HepG2 (cell line): Measurements from ENCODE around the gene TMEM238. TPM values are rescaled to one million over a fixed set of nuclear protein-coding genes. Genes with fewer than 3 reads are reported as not detected.

Source experiments
- ARID2 ChIP-seq: sonication (generic); formaldehyde crosslinking; IDR thresholded peaks from 2 replicates; pipeline ENCODE4 v1.8.1; 2022; ENCODE audit warnings: mild to moderate bottlenecking, missing genetic modification reagents, borderline replicate concordance
- CEBPG ChIP-seq: IDR thresholded peaks from 2 replicates; pipeline ENCODE4 v1.6.1; 2016
- KDM3A ChIP-seq: IDR thresholded peaks from 2 replicates; pipeline ENCODE4 v1.6.1; 2018; ENCODE audit warnings: low read depth, missing compliant biosample characterization
- MXI1 ChIP-seq: IDR thresholded peaks from 3 replicates; pipeline ENCODE4 v1.6.1; 2012; ENCODE audit warnings: low read depth, low read length, inconsistent platforms, borderline replicate concordance
- NFATC3 ChIP-seq: sonication (generic); formaldehyde crosslinking; IDR thresholded peaks from 2 replicates; pipeline ENCODE4 v1.5.1; 2020; ENCODE audit warnings: mild to moderate bottlenecking, missing genetic modification reagents
- PAX8 ChIP-seq: sonication (generic); formaldehyde crosslinking; IDR thresholded peaks from 2 replicates; pipeline ENCODE4 v1.8.0; 2022; ENCODE audit warnings: mild to moderate bottlenecking, missing genetic modification reagents, borderline replicate concordance
- PPARG ChIP-seq: conservative IDR thresholded peaks from 2 replicates; pipeline ENCODE4 v1.6.1; 2016; ENCODE audit warnings: missing biosample characterization, missing genetic modification reagents
- SIX1 ChIP-seq: sonication (generic); formaldehyde crosslinking; IDR thresholded peaks from 2 replicates; pipeline ENCODE4 v1.4.0; 2020; ENCODE audit warnings: missing genetic modification reagents, borderline replicate concordance
- SNAI1 ChIP-seq: sonication (generic); formaldehyde crosslinking; IDR thresholded peaks from 2 replicates; pipeline ENCODE4 v1.5.0; 2020; ENCODE audit warnings: mild to moderate bottlenecking, missing genetic modification reagents, borderline replicate concordance
- TOE1 ChIP-seq: sonication (generic); formaldehyde crosslinking; IDR thresholded peaks from 2 replicates; pipeline ENCODE4 v1.4.0; 2020; ENCODE audit warnings: mild to moderate bottlenecking, missing genetic modification reagents
- ZNF331 ChIP-seq: sonication (generic); formaldehyde crosslinking; IDR thresholded peaks from 2 replicates; pipeline ENCODE4 v1.4.0; 2020; ENCODE audit warnings: missing genetic modification reagents
- ZNF570 ChIP-seq: sonication (generic); formaldehyde crosslinking; IDR thresholded peaks from 2 replicates; pipeline ENCODE4 v1.4.0; 2020; ENCODE audit warnings: mild to moderate bottlenecking, missing genetic modification reagents, borderline replicate concordance
- ZNF598 ChIP-seq: sonication (generic); formaldehyde crosslinking; IDR thresholded peaks from 2 replicates; pipeline ENCODE4 v1.5.1; 2020; ENCODE audit warnings: mild to moderate bottlenecking, missing genetic modification reagents, borderline replicate concordance
- ZNF674 ChIP-seq: sonication (generic); formaldehyde crosslinking; IDR thresholded peaks from 2 replicates; pipeline ENCODE4 v1.5.0; 2020; ENCODE audit warnings: low read depth, mild to moderate bottlenecking, missing genetic modification reagents
- ZNF709 ChIP-seq: sonication (generic); formaldehyde crosslinking; IDR thresholded peaks from 2 replicates; pipeline ENCODE4 v1.5.0; 2020; ENCODE audit warnings: mild to moderate bottlenecking, missing genetic modification reagents
- polyA plus RNA-seq, 8 experiments: library from polyadenylated mRNA; depleted of rRNA in 3 of 8; stranded (reverse) in 7 of 8; unstranded in 1 of 8; fragments of >200 nt; fragmentation: Illumina TruSeq in 4 of 8; extraction: Trizol in 4 of 8; gene quantifications; 2 replicates each; pipeline versions ENCODE4 v1.2.1 to v1.2.3, GENCODE V29; 2011 to 2016; ENCODE audit warnings: low read depth in 4 of 8, missing spikeins in 1 of 8, mixed read lengths in 1 of 8; ENCODE audit not compliant: insufficient read depth in 1 of 8
- total RNA-seq, 5 experiments: library from RNA; depleted of rRNA; stranded (reverse); fragments of >200 nt; fragmentation: Illumina TruSeq; extraction: Trizol; gene quantifications; 2 replicates each; pipeline ENCODE4 v1.2.3, GENCODE V29; 2016; ENCODE audit warnings: low read depth in 1 of 5
- TF ChIP-seq, protein P1 (sequence below): sonication (generic); formaldehyde crosslinking; IDR thresholded peaks from 2 replicates; pipeline ENCODE4 v1.8.0; 2022; ENCODE audit warnings: low read depth, missing genetic modification reagents
- TF ChIP-seq, protein P2 (sequence below): sonication (generic); formaldehyde crosslinking; IDR thresholded peaks from 2 replicates; pipeline ENCODE4 v1.9.0; 2022; ENCODE audit warnings: missing genetic modification reagents, mild to moderate bottlenecking, borderline replicate concordance
- TF ChIP-seq, protein P3 (sequence below): sonication (generic); formaldehyde crosslinking; IDR thresholded peaks from 2 replicates; pipeline ENCODE4 v1.5.1; 2020; ENCODE audit warnings: missing genetic modification reagents, mild to moderate bottlenecking, borderline replicate concordance
- TF ChIP-seq, protein P4 (sequence below): sonication (generic); formaldehyde crosslinking; IDR thresholded peaks from 2 replicates; pipeline ENCODE4 v1.4.0; 2020; ENCODE audit warnings: missing genetic modification reagents, borderline replicate concordance
- TF ChIP-seq, protein P5 (sequence below): sonication (generic); formaldehyde crosslinking; IDR thresholded peaks from 2 replicates; pipeline ENCODE4 v1.5.1; 2020; ENCODE audit warnings: missing genetic modification reagents, mild to moderate bottlenecking, borderline replicate concordance

TMEM238 gene
- total and polyA plus RNA-seq, 2 of the 13 experiments (the other 11 are each of a cell fraction or from before 2014, with no cell fraction given), result not detected

DNA sequence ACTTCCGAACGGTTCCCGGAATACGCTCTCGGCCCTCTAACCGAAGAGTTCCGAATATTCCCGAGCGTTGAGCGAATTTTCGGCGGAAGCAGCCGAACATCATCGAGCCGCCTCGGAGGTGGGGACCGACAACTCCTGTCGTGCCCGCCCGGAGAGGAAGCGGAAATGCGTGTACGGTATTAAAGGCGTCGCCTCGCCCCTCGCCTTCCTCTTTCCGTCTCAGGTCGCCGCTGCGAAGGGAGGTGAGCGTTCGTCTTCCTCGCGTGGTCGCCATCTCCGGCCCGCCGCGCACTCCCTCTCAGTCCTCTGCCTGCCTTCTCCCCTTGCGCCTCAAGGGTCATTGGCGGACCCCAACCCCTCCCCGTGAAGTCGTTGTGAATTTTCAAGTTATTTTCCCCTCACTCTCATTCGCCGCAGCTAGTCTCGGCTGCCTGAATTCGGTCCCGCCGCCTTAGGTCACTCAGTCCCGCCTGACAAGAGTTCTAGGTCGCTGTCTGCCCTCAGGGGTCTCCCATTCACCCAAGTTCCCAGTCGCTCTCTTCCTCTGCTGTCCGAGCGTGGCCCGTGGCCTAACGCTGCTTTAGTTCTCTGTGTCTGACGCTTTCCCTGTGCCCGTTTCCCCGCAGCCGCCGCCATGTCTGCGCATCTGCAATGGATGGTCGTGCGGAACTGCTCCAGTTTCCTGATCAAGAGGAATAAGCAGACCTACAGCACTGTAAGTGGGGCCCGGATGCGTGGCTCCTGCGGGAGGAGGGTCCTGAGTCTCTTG lies 1.8 kb upstream of the TMEM238 start, which contains the start of gene RPL28 (continued):
- TF ChIP-seq, protein P1, sequence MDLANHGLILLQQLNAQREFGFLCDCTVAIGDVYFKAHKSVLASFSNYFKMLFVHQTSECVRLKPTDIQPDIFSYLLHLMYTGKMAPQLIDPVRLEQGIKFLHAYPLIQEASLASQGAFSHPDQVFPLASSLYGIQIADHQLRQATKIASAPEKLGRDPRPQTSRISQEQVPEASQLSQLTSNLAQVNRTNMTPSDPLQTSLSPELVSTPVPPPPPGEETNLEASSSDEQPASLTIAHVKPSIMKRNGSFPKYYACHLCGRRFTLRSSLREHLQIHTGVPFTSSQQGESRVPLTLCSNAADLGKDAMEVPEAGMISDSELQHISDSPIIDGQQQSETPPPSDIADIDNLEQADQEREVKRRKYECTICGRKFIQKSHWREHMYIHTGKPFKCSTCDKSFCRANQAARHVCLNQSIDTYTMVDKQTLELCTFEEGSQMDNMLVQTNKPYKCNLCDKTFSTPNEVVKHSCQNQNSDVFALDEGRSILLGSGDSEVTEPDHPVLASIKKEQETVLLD (CRISPR knock-in tag), result 0 out of 2 replicates have a peak, but pooled peaks have one; percentile 53
- TF ChIP-seq ZNF331 (peak; percentile 85; the same call in 1 of the 2 replicates), MXI1 (peak; percentile 66; the same call in 1 of the 3 replicates), TOE1 (CRISPR knock-in tag) (no peak), ZNF570 (CRISPR knock-in tag) (no peak), KDM3A (CRISPR knock-in tag) (0 out of 2 replicates have a peak, but pooled peaks have one; percentile 49), SIX1 (no peak), ARID2 (CRISPR knock-in tag) (no peak), CEBPG (CRISPR knock-in tag) (no peak; the same call in 1 of the 2 replicates), ZNF674 (CRISPR knock-in tag) (no peak), ZNF709 (peak; percentile 72), PPARG (CRISPR knock-in tag) (peak; percentile 64), ZNF598 (CRISPR knock-in tag) (no peak; the same call in 1 of the 2 replicates), NFATC3 (CRISPR knock-in tag) (no peak), SNAI1 (CRISPR knock-in tag) (no peak), PAX8 (no peak; the same call in 1 of the 2 replicates)
- TF ChIP-seq, protein P2, sequence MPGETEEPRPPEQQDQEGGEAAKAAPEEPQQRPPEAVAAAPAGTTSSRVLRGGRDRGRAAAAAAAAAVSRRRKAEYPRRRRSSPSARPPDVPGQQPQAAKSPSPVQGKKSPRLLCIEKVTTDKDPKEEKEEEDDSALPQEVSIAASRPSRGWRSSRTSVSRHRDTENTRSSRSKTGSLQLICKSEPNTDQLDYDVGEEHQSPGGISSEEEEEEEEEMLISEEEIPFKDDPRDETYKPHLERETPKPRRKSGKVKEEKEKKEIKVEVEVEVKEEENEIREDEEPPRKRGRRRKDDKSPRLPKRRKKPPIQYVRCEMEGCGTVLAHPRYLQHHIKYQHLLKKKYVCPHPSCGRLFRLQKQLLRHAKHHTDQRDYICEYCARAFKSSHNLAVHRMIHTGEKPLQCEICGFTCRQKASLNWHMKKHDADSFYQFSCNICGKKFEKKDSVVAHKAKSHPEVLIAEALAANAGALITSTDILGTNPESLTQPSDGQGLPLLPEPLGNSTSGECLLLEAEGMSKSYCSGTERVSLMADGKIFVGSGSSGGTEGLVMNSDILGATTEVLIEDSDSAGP (CRISPR knock-in tag), result peak; percentile 81
- TF ChIP-seq, protein P3, sequence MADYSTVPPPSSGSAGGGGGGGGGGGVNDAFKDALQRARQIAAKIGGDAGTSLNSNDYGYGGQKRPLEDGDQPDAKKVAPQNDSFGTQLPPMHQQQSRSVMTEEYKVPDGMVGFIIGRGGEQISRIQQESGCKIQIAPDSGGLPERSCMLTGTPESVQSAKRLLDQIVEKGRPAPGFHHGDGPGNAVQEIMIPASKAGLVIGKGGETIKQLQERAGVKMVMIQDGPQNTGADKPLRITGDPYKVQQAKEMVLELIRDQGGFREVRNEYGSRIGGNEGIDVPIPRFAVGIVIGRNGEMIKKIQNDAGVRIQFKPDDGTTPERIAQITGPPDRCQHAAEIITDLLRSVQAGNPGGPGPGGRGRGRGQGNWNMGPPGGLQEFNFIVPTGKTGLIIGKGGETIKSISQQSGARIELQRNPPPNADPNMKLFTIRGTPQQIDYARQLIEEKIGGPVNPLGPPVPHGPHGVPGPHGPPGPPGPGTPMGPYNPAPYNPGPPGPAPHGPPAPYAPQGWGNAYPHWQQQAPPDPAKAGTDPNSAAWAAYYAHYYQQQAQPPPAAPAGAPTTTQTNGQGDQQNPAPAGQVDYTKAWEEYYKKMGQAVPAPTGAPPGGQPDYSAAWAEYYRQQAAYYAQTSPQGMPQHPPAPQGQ, result no peak
- TF ChIP-seq, protein P4, sequence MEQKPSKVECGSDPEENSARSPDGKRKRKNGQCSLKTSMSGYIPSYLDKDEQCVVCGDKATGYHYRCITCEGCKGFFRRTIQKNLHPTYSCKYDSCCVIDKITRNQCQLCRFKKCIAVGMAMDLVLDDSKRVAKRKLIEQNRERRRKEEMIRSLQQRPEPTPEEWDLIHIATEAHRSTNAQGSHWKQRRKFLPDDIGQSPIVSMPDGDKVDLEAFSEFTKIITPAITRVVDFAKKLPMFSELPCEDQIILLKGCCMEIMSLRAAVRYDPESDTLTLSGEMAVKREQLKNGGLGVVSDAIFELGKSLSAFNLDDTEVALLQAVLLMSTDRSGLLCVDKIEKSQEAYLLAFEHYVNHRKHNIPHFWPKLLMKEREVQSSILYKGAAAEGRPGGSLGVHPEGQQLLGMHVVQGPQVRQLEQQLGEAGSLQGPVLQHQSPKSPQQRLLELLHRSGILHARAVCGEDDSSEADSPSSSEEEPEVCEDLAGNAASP, result peak; percentile 53
- TF ChIP-seq, protein P5, sequence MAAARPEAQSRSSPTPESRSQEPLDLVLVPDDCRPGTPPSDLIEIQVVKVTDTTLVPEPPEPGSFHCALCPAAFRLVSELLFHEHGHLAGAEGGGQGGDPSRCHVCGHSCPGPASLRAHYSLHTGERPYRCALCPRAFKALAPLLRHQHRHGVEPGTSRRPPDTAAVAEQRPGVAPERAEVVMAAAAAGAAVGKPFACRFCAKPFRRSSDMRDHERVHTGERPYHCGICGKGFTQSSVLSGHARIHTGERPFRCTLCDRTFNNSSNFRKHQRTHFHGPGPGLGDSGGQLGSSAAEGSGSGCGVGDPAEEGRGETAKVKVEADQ, result peak; percentile 61; the same call in 1 of the 2 replicates
